ENCODE results near the gene PLEKHG3. TPM values are rescaled to one million over a fixed set of nuclear protein-coding genes. Genes with fewer than 3 reads are reported as not detected.

The PLEKHG3 gene
- polyA plus RNA-seq, 1 donor (not counting 4 experiments of a cell fraction or from before 2014, with no cell fraction given) = 71.0 TPM

GRCh38 chr14:64705381-64706118 is 1.3 kb downstream of the PLEKHG3 start:
- DNase-seq (ENCODE audit: low read depth, low spot score) = no peak
- H2AFZ ChIP-seq (ENCODE audit: control insufficient read depth, low read length) = no peak overlapping the region

GRCh38 chr14:64706119-64706592 is 1.9 kb downstream of the PLEKHG3 start:
- H3K4me2 ChIP-seq (ENCODE audit: control insufficient read depth, extremely low read depth, insufficient read depth, low read depth, low read length) = peak overlapping the region; percentile 99
- TF ChIP-seq EZH2 (IDR thresholded peaks at IDR 0.05; ENCODE audit: low read length) (no peak), CTCF (optimal IDR thresholded peaks at IDR 0.05 in 1 of 3, IDR thresholded peaks at IDR 0.05 in 1 of 3, conservative IDR thresholded peaks at IDR 0.05 in 1 of 3; ENCODE audit: extremely low read depth in 1 of 3, insufficient read depth in 2 of 3, low read length in 3 of 3) (no peak)
- peak overlapping the region; percentile 74 to 94 (median 85) for H3K4me3 ChIP-seq (ENCODE audit: control insufficient read depth in 2 of 3, extremely low read depth in 1 of 3, insufficient read depth in 2 of 3, low read depth in 1 of 3, low read length in 3 of 3)
- dilution Hi-C loops (cut with MboI; ENCODE audit: extremely low pct_ligation_motif_present, low sequenced_read_pairs) = no loop called here
- H3K9me3 ChIP-seq (ENCODE audit: control insufficient read depth, low read depth, low read length) = no peaks in the 10 kb centered on the region
- H3K36me3 ChIP-seq (ENCODE audit: control insufficient read depth in 2 of 2, extremely low read depth in 1 of 2, insufficient read depth in 2 of 2, low read length in 2 of 2) = peaks cover 5 to 17% of the 10 kb centered on the region in 2 experiments
- H3K9ac ChIP-seq (ENCODE audit: control insufficient read depth, extremely low read depth, insufficient read depth, low read length) = peak overlapping the region; percentile 93
- DNase-seq (ENCODE audit: low read depth, low spot score) (no peak), FAIRE-seq (peak; percentile 23)
- H3K9me1 ChIP-seq (ENCODE audit: control insufficient read depth, extremely low read depth, insufficient read depth, low read length) = peaks cover 3% of the 10 kb centered on the region
- H4K20me1 ChIP-seq (ENCODE audit: control insufficient read depth, extremely low read depth, insufficient read depth, low read length) = peaks cover 18% of the 10 kb centered on the region
- peaks cover 74% of the 10 kb centered on the region for H3K4me1 ChIP-seq (ENCODE audit: control insufficient read depth, extremely low read depth, insufficient read depth, low read length)
- H3K27ac ChIP-seq (ENCODE audit: control insufficient read depth, insufficient read depth, low read length) = peak overlapping the region; percentile 99
- H3K27me3 ChIP-seq (ENCODE audit: control insufficient read depth, extremely low read depth, insufficient read depth, low read length) = no peaks in the 10 kb centered on the region
- H2AFZ ChIP-seq (ENCODE audit: control insufficient read depth, low read length) = no peak overlapping the region
- H3K79me2 ChIP-seq (ENCODE audit: control insufficient read depth, insufficient read depth, low read length) = peaks cover 64% of the 10 kb centered on the region

More at GRCh38 chr14:64705381-64706118, 1.3 kb downstream of the PLEKHG3 start:
- Histone ChIP-seq H3K36me3 (ENCODE audit: control insufficient read depth in 2 of 2, extremely low read depth in 1 of 2, insufficient read depth in 2 of 2, low read length in 2 of 2) (peaks cover 5 to 17% of the 10 kb centered on the region in 2 experiments), H4K20me1 (ENCODE audit: control insufficient read depth, extremely low read depth, insufficient read depth, low read length) (peaks cover 18% of the 10 kb centered on the region), H3K9me1 (ENCODE audit: control insufficient read depth, extremely low read depth, insufficient read depth, low read length) (peaks cover 3% of the 10 kb centered on the region), H3K9me3 (ENCODE audit: control insufficient read depth, low read depth, low read length) (no peaks in the 10 kb centered on the region), H3K27me3 (ENCODE audit: control insufficient read depth, extremely low read depth, insufficient read depth, low read length) (no peaks in the 10 kb centered on the region), H3K4me3 (ENCODE audit: control insufficient read depth in 2 of 3, extremely low read depth in 1 of 3, insufficient read depth in 2 of 3, low read depth in 1 of 3, low read length in 3 of 3) (peak overlapping the region; percentile 74 to 94 (median 85)), H3K79me2 (ENCODE audit: control insufficient read depth, insufficient read depth, low read length) (peaks cover 58% of the 10 kb centered on the region), H3K4me1 (ENCODE audit: control insufficient read depth, extremely low read depth, insufficient read depth, low read length) (peaks cover 68% of the 10 kb centered on the region), H3K4me2 (ENCODE audit: control insufficient read depth, extremely low read depth, insufficient read depth, low read depth, low read length) (peak overlapping the region; percentile 99), H3K9ac (ENCODE audit: control insufficient read depth, extremely low read depth, insufficient read depth, low read length) (peak overlapping the region; percentile 93), H3K27ac (ENCODE audit: control insufficient read depth, insufficient read depth, low read length) (peak overlapping the region; percentile 99)
- TF ChIP-seq CTCF (optimal IDR thresholded peaks at IDR 0.05 in 1 of 3, IDR thresholded peaks at IDR 0.05 in 1 of 3, conservative IDR thresholded peaks at IDR 0.05 in 1 of 3; ENCODE audit: extremely low read depth in 1 of 3, insufficient read depth in 2 of 3, low read length in 3 of 3) (no peak), EZH2 (IDR thresholded peaks at IDR 0.05; ENCODE audit: low read length) (no peak)
- dilution Hi-C loops (cut with MboI; ENCODE audit: extremely low pct_ligation_motif_present, low sequenced_read_pairs) = no loop called here
- FAIRE-seq = peak; percentile 68

Data from keratinocyte (primary cell).